ENCODE results near the gene VWF. TPM values are rescaled to one million over a fixed set of nuclear protein-coding genes. Genes with fewer than 3 reads are reported as not detected.
"Not testable (repeated sequence)": the region's sequence is repeated elsewhere in the genome, so short reads cannot be mapped to it uniquely, and the experiment has no call there.

VWF gene
- total RNA-seq, 1 donor from 2014 or later, result 0.70 TPM

DNA sequence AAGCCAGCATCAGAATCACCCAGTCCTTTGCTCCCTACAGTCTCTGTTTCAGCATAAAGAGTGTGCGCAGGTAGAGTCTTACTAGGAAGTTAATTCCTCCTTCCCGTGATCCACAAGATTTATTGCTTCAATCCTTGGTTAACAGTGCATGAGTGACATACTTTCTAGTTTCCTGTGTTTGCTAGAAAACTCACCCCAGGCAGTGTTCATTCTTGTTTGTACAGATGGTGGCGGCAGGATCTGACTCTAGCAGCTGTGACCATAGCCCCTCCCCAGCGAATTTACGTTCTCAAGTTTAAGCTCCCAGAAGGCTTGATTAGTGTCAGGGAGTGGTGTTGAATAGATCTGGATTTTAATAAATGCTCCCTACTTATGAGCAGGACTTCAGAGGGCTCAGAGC, 103.5 kb downstream of the VWF start:
- peaks cover 7% of the 10 kb centered on the region for H3K36me3 Mint-ChIP-seq
- peaks cover 11% of the 10 kb centered on the region for H3K27me3 Mint-ChIP-seq
- DNase-seq (ENCODE audit: extremely low spot score, unreplicated experiment), result no peak
- H3K9me3 Mint-ChIP-seq, result peaks cover 4% of the 10 kb centered on the region
- TF ChIP-seq, protein P1, sequence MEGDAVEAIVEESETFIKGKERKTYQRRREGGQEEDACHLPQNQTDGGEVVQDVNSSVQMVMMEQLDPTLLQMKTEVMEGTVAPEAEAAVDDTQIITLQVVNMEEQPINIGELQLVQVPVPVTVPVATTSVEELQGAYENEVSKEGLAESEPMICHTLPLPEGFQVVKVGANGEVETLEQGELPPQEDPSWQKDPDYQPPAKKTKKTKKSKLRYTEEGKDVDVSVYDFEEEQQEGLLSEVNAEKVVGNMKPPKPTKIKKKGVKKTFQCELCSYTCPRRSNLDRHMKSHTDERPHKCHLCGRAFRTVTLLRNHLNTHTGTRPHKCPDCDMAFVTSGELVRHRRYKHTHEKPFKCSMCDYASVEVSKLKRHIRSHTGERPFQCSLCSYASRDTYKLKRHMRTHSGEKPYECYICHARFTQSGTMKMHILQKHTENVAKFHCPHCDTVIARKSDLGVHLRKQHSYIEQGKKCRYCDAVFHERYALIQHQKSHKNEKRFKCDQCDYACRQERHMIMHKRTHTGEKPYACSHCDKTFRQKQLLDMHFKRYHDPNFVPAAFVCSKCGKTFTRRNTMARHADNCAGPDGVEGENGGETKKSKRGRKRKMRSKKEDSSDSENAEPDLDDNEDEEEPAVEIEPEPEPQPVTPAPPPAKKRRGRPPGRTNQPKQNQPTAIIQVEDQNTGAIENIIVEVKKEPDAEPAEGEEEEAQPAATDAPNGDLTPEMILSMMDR (conservative IDR thresholded peaks at IDR 0.05), result no peak
- H3K4me1 Mint-ChIP-seq (ENCODE audit: unreplicated experiment), result peaks cover 14% of the 10 kb centered on the region
- peak overlapping the region; percentile 77 for H3K27ac Mint-ChIP-seq
- H3K4me3 Mint-ChIP-seq, result peak overlapping the region; percentile 66

- Mint-ChIP-seq H3K27ac (peak overlapping the region; percentile 77), H3K4me1 (ENCODE audit: unreplicated experiment) (peaks cover 14% of the 10 kb centered on the region), H3K27me3 (peaks cover 11% of the 10 kb centered on the region)
- not testable (repeated sequence) for H3K9me3 Mint-ChIP-seq; DNase-seq (ENCODE audit: extremely low spot score, unreplicated experiment); H3K4me3 Mint-ChIP-seq; H3K36me3 Mint-ChIP-seq
These were observed 104.0 kb downstream of the VWF start for GRCh38 chr12:6020511-6020910.

DNA sequence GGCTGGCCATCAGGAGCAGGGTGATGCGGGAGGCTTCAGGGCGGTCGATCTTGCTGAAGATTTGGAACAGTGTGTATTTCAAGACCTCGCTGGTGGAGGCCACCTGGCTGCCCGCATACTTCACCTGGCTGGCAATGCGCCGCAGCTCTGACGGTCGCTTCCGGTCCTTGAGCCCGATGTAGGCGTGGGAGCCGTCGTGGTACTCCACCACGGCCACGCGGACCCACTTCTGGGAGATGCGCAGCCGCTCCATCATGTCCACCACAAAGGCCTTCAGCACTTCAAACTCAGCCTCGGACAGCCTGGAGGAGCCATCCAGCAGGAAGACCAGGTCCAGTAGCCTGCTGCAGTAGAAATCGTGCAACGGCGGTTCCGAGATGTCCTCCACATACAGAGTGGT, 105.2 kb downstream of the VWF start:
- DNase-seq (ENCODE audit: extremely low spot score, unreplicated experiment); H3K9me3 Mint-ChIP-seq; H3K36me3 Mint-ChIP-seq; H3K27ac Mint-ChIP-seq; H3K4me3 Mint-ChIP-seq: not testable (repeated sequence)
- Mint-ChIP-seq H3K27me3 (peaks cover 17% of the 10 kb centered on the region), H3K4me1 (ENCODE audit: unreplicated experiment) (peaks cover 12% of the 10 kb centered on the region)

DNA sequence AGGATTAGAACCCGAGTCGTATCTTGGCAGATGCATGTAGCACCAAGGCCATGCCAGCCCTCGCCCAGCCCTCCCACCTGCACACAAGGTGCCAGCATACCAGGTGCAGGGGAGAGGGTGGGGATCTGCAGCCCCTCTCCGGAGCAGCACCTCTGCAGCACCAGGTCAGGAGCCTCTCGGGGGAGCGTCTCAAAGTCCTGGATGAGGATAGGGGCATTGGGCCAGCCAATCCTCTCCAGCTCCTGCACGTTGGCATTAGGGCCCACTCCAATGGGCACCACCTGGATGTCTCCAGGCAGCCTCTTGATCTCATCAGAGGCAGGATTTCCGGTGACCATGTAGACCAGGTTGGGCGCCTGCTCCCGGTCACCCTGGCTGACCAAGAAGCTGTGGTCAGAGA, 106.2 kb downstream of the VWF start:
- Mint-ChIP-seq H3K27ac (no peak overlapping the region), H3K36me3 (peaks cover 2% of the 10 kb centered on the region), H3K9me3 (no peaks in the 10 kb centered on the region), H3K27me3 (peaks cover 23% of the 10 kb centered on the region), H3K4me1 (ENCODE audit: unreplicated experiment) (peaks cover 9% of the 10 kb centered on the region), H3K4me3 (no peak overlapping the region)
- TF ChIP-seq, protein P1 (conservative IDR thresholded peaks at IDR 0.05), result no peak
- DNase-seq (ENCODE audit: extremely low spot score, unreplicated experiment), result no peak

DNA sequence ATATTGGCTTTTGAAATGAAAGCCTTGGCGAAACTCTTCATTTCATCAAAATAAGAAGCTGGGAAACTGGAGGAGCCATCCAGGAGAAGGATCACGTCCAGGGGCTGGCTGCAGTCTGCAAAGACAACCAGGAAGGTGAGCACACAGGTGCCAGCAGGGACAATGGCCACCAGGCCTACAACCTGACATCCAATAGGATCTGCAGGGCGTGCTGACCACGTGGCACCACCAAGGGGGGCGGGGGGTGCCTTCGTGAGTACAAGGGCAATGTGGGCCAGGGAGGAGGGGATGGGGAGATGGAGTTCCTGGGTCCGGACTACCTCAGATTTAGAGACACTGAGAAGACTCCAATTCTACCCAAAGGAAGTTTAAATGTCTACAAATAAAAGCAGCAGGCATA, 107.7 kb downstream of the VWF start:
- Mint-ChIP-seq H3K4me3 (no peak overlapping the region), H3K36me3 (no peaks in the 10 kb centered on the region), H3K4me1 (ENCODE audit: unreplicated experiment) (peaks cover 9% of the 10 kb centered on the region), H3K27me3 (peaks cover 24% of the 10 kb centered on the region), H3K9me3 (no peaks in the 10 kb centered on the region), H3K27ac (no peak overlapping the region)
- DNase-seq (ENCODE audit: extremely low spot score, unreplicated experiment), result no peak
- TF ChIP-seq, protein P1 (conservative IDR thresholded peaks at IDR 0.05), result no peak

- H3K4me1 Mint-ChIP-seq (ENCODE audit: unreplicated experiment); H3K9me3 Mint-ChIP-seq; H3K4me3 Mint-ChIP-seq; H3K27ac Mint-ChIP-seq; H3K36me3 Mint-ChIP-seq; DNase-seq (ENCODE audit: extremely low spot score, unreplicated experiment): not testable (repeated sequence)
- H3K27me3 Mint-ChIP-seq, result peaks cover 23% of the 10 kb centered on the region
These were observed 108.5 kb downstream of the VWF start for GRCh38 chr12:6016004-6016403.

GRCh38 chr12:6015271-6015670, 109.2 kb downstream of the VWF start:
- peaks cover 23% of the 10 kb centered on the region for H3K27me3 Mint-ChIP-seq
- not testable (repeated sequence) for H3K4me3 Mint-ChIP-seq; H3K4me1 Mint-ChIP-seq (ENCODE audit: unreplicated experiment); H3K9me3 Mint-ChIP-seq; H3K36me3 Mint-ChIP-seq; H3K27ac Mint-ChIP-seq; DNase-seq (ENCODE audit: extremely low spot score, unreplicated experiment)

- H3K4me3 Mint-ChIP-seq; DNase-seq (ENCODE audit: extremely low spot score, unreplicated experiment); H3K4me1 Mint-ChIP-seq (ENCODE audit: unreplicated experiment); H3K27ac Mint-ChIP-seq; H3K9me3 Mint-ChIP-seq; H3K36me3 Mint-ChIP-seq: not testable (repeated sequence)
- peaks cover 55% of the 10 kb centered on the region for H3K27me3 Mint-ChIP-seq
These were observed 113.7 kb downstream of the VWF start for GRCh38 chr12:6010631-6011350.
